ENCODE measurements around the gene TREH. TPM values are rescaled to one million over a fixed set of nuclear protein-coding genes. Genes with fewer than 3 reads are reported as not detected.

TREH gene
- polyA plus RNA-seq, 1 of the 3 experiments (the other 2 are of a cell fraction), result not detected

GRCh38 chr11:118661425-118662301 lies 17.8 kb downstream of the TREH start:
- 86% methylated on average over 6 of the region's 19 CpGs for WGBS (ENCODE audit: low lambda C conversion rate)
- TF ChIP-seq TEAD4 (IDR thresholded peaks at IDR 0.05; ENCODE audit: borderline replicate concordance, insufficient read depth) (no peak), REST (IDR thresholded peaks at IDR 0.05; ENCODE audit: low read depth, low read length) (no peak), RXRA (IDR thresholded peaks at IDR 0.05; ENCODE audit: borderline replicate concordance, low read depth) (no peak), PBX3 (IDR thresholded peaks at IDR 0.05) (no peak), JUND (IDR thresholded peaks at IDR 0.05) (no peak), MEF2A (IDR thresholded peaks at IDR 0.05; ENCODE audit: borderline replicate concordance, low read depth) (no peak), NRF1 (IDR thresholded peaks at IDR 0.05; ENCODE audit: low read depth, low read length) (no peak), ELF1 (IDR thresholded peaks at IDR 0.05) (no peak), SIN3A (IDR thresholded peaks at IDR 0.05; ENCODE audit: borderline replicate concordance, low read depth, low read length) (no peak), GATA2 (CRISPR knock-in tag; IDR thresholded peaks at IDR 0.05) (no peak), FOXJ3 (CRISPR knock-in tag; IDR thresholded peaks at IDR 0.05) (no peak), MXI1 (IDR thresholded peaks at IDR 0.05; ENCODE audit: low read depth, low read length) (no peak), EZH2phosphoT487 (IDR thresholded peaks at IDR 0.05; ENCODE audit: borderline replicate concordance, low read depth) (no peak)
- TF ChIP-seq, protein P1, sequence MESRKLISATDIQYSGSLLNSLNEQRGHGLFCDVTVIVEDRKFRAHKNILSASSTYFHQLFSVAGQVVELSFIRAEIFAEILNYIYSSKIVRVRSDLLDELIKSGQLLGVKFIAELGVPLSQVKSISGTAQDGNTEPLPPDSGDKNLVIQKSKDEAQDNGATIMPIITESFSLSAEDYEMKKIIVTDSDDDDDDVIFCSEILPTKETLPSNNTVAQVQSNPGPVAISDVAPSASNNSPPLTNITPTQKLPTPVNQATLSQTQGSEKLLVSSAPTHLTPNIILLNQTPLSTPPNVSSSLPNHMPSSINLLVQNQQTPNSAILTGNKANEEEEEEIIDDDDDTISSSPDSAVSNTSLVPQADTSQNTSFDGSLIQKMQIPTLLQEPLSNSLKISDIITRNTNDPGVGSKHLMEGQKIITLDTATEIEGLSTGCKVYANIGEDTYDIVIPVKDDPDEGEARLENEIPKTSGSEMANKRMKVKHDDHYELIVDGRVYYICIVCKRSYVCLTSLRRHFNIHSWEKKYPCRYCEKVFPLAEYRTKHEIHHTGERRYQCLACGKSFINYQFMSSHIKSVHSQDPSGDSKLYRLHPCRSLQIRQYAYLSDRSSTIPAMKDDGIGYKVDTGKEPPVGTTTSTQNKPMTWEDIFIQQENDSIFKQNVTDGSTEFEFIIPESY (IDR thresholded peaks at IDR 0.05; ENCODE audit: borderline replicate concordance, low read depth), result no peak
- TF ChIP-seq, protein P2, sequence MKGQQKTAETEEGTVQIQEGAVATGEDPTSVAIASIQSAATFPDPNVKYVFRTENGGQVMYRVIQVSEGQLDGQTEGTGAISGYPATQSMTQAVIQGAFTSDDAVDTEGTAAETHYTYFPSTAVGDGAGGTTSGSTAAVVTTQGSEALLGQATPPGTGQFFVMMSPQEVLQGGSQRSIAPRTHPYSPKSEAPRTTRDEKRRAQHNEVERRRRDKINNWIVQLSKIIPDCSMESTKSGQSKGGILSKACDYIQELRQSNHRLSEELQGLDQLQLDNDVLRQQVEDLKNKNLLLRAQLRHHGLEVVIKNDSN (IDR thresholded peaks at IDR 0.05; ENCODE audit: borderline replicate concordance, low read depth), result no peak
- no peak for DNase-seq
- H3K36me3 ChIP-seq (replicated peaks in 1 of 2; ENCODE audit: control insufficient read depth in 1 of 2, insufficient read depth in 2 of 2, low read length in 1 of 2), result peaks cover 3 to 13% of the 10 kb centered on the region in 2 experiments
- H4K20me1 ChIP-seq (ENCODE audit: insufficient read depth), result peaks cover 10% of the 10 kb centered on the region
- POLR2A ChIA-PET, result no interaction called here
- no peak overlapping the region for H3K4me3 ChIP-seq (ENCODE audit: low read depth in 2 of 2, low read length in 1 of 2)
- H3K27ac ChIP-seq (ENCODE audit: low read depth in 2 of 2, low read length in 1 of 2), result no peak overlapping the region
- H3K9me3 ChIP-seq, result no peaks in the 10 kb centered on the region
- no peak overlapping the region for H3K9ac ChIP-seq
- CTCF ChIA-PET, result interaction anchor here (0.9 to 9.6 kb wide), 8 partner anchors 11 to 266 kb away, joined by 3 to 144 read pairs (median 28); partner anchors contain the start of gene PHLDB1
- no peak overlapping the region for H3K4me2 ChIP-seq
- H2AFZ ChIP-seq (ENCODE audit: low read depth), result no peak overlapping the region
- no peaks in the 10 kb centered on the region for H3K27me3 ChIP-seq (ENCODE audit: insufficient read depth)
- no peaks in the 10 kb centered on the region for H3K79me2 ChIP-seq (ENCODE audit: insufficient read depth)
- peaks cover 0 to 12% of the 10 kb centered on the region in 2 experiments; a peak in 1 of 4 replicates for H3K4me1 ChIP-seq (ENCODE audit: control insufficient read depth in 1 of 2, insufficient read depth in 2 of 2, low read depth in 1 of 2, low read length in 1 of 2)
- H3F3A ChIP-seq (replicated peaks; ENCODE audit: insufficient read depth), result peaks cover 30% of the 10 kb centered on the region
- no peaks in the 10 kb centered on the region for H3K9me2 ChIP-seq

Data from SK-N-SH (cell line).